ENCODE data around the gene THSD4. TPM values are rescaled to one million over a fixed set of nuclear protein-coding genes. Genes with fewer than 3 reads are reported as not detected.
"Not testable (repeated sequence)": the region's sequence is repeated elsewhere in the genome, so short reads cannot be mapped to it uniquely, and the experiment has no call there.

Gene THSD4
- total RNA-seq, 1 donor from 2014 or later, result 73.5 TPM

- no peak for TF ChIP-seq CTCF (conservative IDR thresholded peaks at IDR 0.05; ENCODE audit: low read depth, low read length)
- DNase-seq (ENCODE audit: low read depth), result no peak
- no peak overlapping the region for H3K4me3 ChIP-seq (ENCODE audit: low read depth, low read length)
Observed at GRCh38 chr15:71723344-71723743, 608.1 kb downstream of the THSD4 start.

GRCh38 chr15:71725207-71725955, 610.1 kb downstream of the THSD4 start:
- not testable (repeated sequence) for H3K4me3 ChIP-seq (ENCODE audit: low read depth, low read length); DNase-seq (ENCODE audit: low read depth)

GRCh38 chr15:71728881-71729280, 613.6 kb downstream of the THSD4 start:
- no peak for DNase-seq (ENCODE audit: low read depth)
- no peak for TF ChIP-seq CTCF (conservative IDR thresholded peaks at IDR 0.05; ENCODE audit: low read depth, low read length)
- no peak overlapping the region for H3K4me3 ChIP-seq (ENCODE audit: low read depth, low read length)

- no peak overlapping the region for H3K4me3 ChIP-seq (ENCODE audit: low read depth, low read length)
- DNase-seq (ENCODE audit: low read depth), result no peak
- no peak for TF ChIP-seq CTCF (conservative IDR thresholded peaks at IDR 0.05; ENCODE audit: low read depth, low read length)
Observed at GRCh38 chr15:71729319-71729718, 614.0 kb downstream of the THSD4 start.

- no peak for DNase-seq (ENCODE audit: low read depth)
- peak; percentile 80 for TF ChIP-seq CTCF (conservative IDR thresholded peaks at IDR 0.05; ENCODE audit: low read depth, low read length)
- H3K4me3 ChIP-seq (ENCODE audit: low read depth, low read length), result no peak overlapping the region
Observed at GRCh38 chr15:71730277-71731144, 615.2 kb downstream of the THSD4 start.

- DNase-seq (ENCODE audit: low read depth), result no peak
- H3K4me3 ChIP-seq (ENCODE audit: low read depth, low read length), result no peak overlapping the region
- no peak for TF ChIP-seq CTCF (conservative IDR thresholded peaks at IDR 0.05; ENCODE audit: low read depth, low read length)
Observed at GRCh38 chr15:71732636-71733035, 617.4 kb downstream of the THSD4 start.

GRCh38 chr15:71733122-71733521, 617.9 kb downstream of the THSD4 start:
- H3K4me3 ChIP-seq (ENCODE audit: low read depth, low read length), result no peak overlapping the region
- no peak for TF ChIP-seq CTCF (conservative IDR thresholded peaks at IDR 0.05; ENCODE audit: low read depth, low read length)
- no peak for DNase-seq (ENCODE audit: low read depth)

Measured in epithelial cell of proximal tubule (primary cell).